ENCODE results near the gene SYT1. TPM values are rescaled to one million over a fixed set of nuclear protein-coding genes. Genes with fewer than 3 reads are reported as not detected.

SYT1 gene
- total RNA-seq, 3 donors from 2014 or later (not counting 1 experiment from before 2014, with no cell fraction given), result not detected

GRCh38 chr12:79366374-79366773 is 501.8 kb downstream of the SYT1 start:
- H3K27me3 ChIP-seq (ENCODE audit: control insufficient read depth, insufficient read depth, low read length), result no peaks in the 10 kb centered on the region
- no peaks in the 10 kb centered on the region for H3K4me1 ChIP-seq (ENCODE audit: control insufficient read depth, insufficient read depth, low read length)
- H3K4me1 Mint-ChIP-seq, result no peaks in the 10 kb centered on the region
- H3K36me3 ChIP-seq (ENCODE audit: control insufficient read depth, insufficient read depth, low read length), result no peaks in the 10 kb centered on the region
- DNase-seq (no peak), ATAC-seq (no peak)
- peaks cover 0 to 3% of the 10 kb centered on the region in 2 donors for H3K9me3 Mint-ChIP-seq
- WGBS (ENCODE audit: insufficient coverage), result 94% methylated on average over 2 of the region's 2 CpGs
- no peak overlapping the region for H3K4me3 ChIP-seq (ENCODE audit: low read length)
- H3K27ac ChIP-seq (ENCODE audit: low read length), result no peak overlapping the region
- no peak for TF ChIP-seq CTCF (IDR thresholded peaks at IDR 0.05)
- H3K9me3 ChIP-seq (ENCODE audit: control insufficient read depth, insufficient read depth, low read length), result no peaks in the 10 kb centered on the region
- H3K4me3 Mint-ChIP-seq, result no peak overlapping the region
- no peaks in the 10 kb centered on the region for H3K36me3 Mint-ChIP-seq
- H3K27ac Mint-ChIP-seq, result no peak overlapping the region
- intact Hi-C loops (cut with micrococcal nuclease), result no loop called here
- H3K27me3 Mint-ChIP-seq (ENCODE audit: low read depth in 2 of 2), result no peaks in the 10 kb centered on the region

- H3K4me1 Mint-ChIP-seq, result no peaks in the 10 kb centered on the region
- intact Hi-C loops (cut with micrococcal nuclease), result no loop called here
Observed at GRCh38 chr12:79367032-79367589, 502.5 kb downstream of the SYT1 start.

GRCh38 chr12:79370021-79370420 is 505.4 kb downstream of the SYT1 start:
- ATAC-seq, result no peak
- no peak for DNase-seq
- Mint-ChIP-seq H3K4me3 (no peak overlapping the region), H3K36me3 (no peaks in the 10 kb centered on the region), H3K9me3 (peaks cover 0 to 3% of the 10 kb centered on the region in 2 donors), H3K4me1 (no peaks in the 10 kb centered on the region), H3K27ac (no peak overlapping the region), H3K27me3 (ENCODE audit: low read depth in 2 of 2) (no peaks in the 10 kb centered on the region)
- Histone ChIP-seq H3K4me3 (ENCODE audit: low read length) (no peak overlapping the region), H3K36me3 (ENCODE audit: control insufficient read depth, insufficient read depth, low read length) (no peaks in the 10 kb centered on the region), H3K9me3 (ENCODE audit: control insufficient read depth, insufficient read depth, low read length) (no peaks in the 10 kb centered on the region), H3K27ac (ENCODE audit: low read length) (no peak overlapping the region), H3K4me1 (ENCODE audit: control insufficient read depth, insufficient read depth, low read length) (no peaks in the 10 kb centered on the region), H3K27me3 (ENCODE audit: control insufficient read depth, insufficient read depth, low read length) (no peaks in the 10 kb centered on the region)
- WGBS (ENCODE audit: insufficient coverage), result no CpG with 5 or more reads among the region's 2 CpGs
- intact Hi-C loops (cut with micrococcal nuclease), result no loop called here
- no peak for TF ChIP-seq CTCF (IDR thresholded peaks at IDR 0.05)

More at GRCh38 chr12:79367032-79367589, 502.5 kb downstream of the SYT1 start:
- H3K27ac ChIP-seq (ENCODE audit: low read length), result no peak overlapping the region
- Mint-ChIP-seq H3K27ac (no peak overlapping the region), H3K36me3 (no peaks in the 10 kb centered on the region), H3K27me3 (ENCODE audit: low read depth in 2 of 2) (no peaks in the 10 kb centered on the region), H3K4me3 (no peak overlapping the region), H3K9me3 (peaks cover 0 to 3% of the 10 kb centered on the region in 2 donors)
- 68% methylated on average over 3 of the region's 3 CpGs for WGBS (ENCODE audit: insufficient coverage)
- H3K4me3 ChIP-seq (ENCODE audit: low read length), result no peak overlapping the region
- no peaks in the 10 kb centered on the region for H3K36me3 ChIP-seq (ENCODE audit: control insufficient read depth, insufficient read depth, low read length)
- no peaks in the 10 kb centered on the region for H3K4me1 ChIP-seq (ENCODE audit: control insufficient read depth, insufficient read depth, low read length)
- DNase-seq (no peak), ATAC-seq (no peak)
- TF ChIP-seq CTCF (IDR thresholded peaks at IDR 0.05), result no peak
- no peaks in the 10 kb centered on the region for H3K9me3 ChIP-seq (ENCODE audit: control insufficient read depth, insufficient read depth, low read length)
- no peaks in the 10 kb centered on the region for H3K27me3 ChIP-seq (ENCODE audit: control insufficient read depth, insufficient read depth, low read length)

GRCh38 chr12:79371226-79371625 is 506.7 kb downstream of the SYT1 start:
- no peaks in the 10 kb centered on the region for H3K36me3 ChIP-seq (ENCODE audit: control insufficient read depth, insufficient read depth, low read length)
- WGBS (ENCODE audit: insufficient coverage), result 87% methylated on average over 2 of the region's 2 CpGs
- no peaks in the 10 kb centered on the region for H3K27me3 ChIP-seq (ENCODE audit: control insufficient read depth, insufficient read depth, low read length)
- no peak overlapping the region for H3K4me3 ChIP-seq (ENCODE audit: low read length)
- no peaks in the 10 kb centered on the region for H3K27me3 Mint-ChIP-seq (ENCODE audit: low read depth in 2 of 2)
- H3K27ac ChIP-seq (ENCODE audit: low read length), result no peak overlapping the region
- no peaks in the 10 kb centered on the region for H3K4me1 Mint-ChIP-seq
- DNase-seq (no peak), ATAC-seq (no peak)
- H3K4me3 Mint-ChIP-seq, result no peak overlapping the region
- TF ChIP-seq CTCF (IDR thresholded peaks at IDR 0.05), result no peak
- H3K36me3 Mint-ChIP-seq, result no peaks in the 10 kb centered on the region
- H3K27ac Mint-ChIP-seq, result no peak overlapping the region
- peaks cover 0 to 3% of the 10 kb centered on the region in 2 donors for H3K9me3 Mint-ChIP-seq
- intact Hi-C loops (cut with micrococcal nuclease), result no loop called here
- H3K9me3 ChIP-seq (ENCODE audit: control insufficient read depth, insufficient read depth, low read length), result no peaks in the 10 kb centered on the region
- no peaks in the 10 kb centered on the region for H3K4me1 ChIP-seq (ENCODE audit: control insufficient read depth, insufficient read depth, low read length)

Data from natural killer cell (primary cell).